ENCODE results near the gene CFAP157.

DNA sequence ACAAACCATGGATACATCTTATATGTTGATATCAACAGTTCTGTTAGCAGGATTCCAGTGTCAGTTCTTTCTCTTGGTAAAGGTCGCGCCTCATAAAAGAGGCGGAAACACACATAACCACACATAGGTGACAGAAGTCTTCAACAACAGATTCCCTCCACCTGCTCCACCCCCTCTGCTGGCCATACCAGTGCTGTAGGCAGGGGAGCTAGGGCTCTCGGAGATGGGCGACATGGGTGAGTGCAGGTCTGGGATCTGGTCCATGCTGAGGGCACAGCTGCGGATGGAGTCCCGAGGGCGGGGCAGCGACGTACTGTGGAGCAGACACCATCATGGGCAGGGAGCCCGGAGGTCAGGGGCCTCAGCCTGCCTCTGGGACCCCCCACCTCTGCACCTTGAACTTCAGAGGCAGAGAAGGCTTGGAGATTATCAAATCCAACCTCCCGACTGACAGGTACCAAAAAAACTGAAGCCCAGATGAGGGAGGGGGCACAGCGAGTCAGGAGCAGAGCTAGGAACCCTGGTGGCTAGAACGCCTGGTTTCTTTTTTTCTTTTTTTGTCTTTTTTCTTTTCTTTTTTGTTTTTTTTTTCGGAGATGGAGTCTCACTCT, 40.3 kb downstream of the CFAP157 start:
- TF ChIP-seq, protein P1, sequence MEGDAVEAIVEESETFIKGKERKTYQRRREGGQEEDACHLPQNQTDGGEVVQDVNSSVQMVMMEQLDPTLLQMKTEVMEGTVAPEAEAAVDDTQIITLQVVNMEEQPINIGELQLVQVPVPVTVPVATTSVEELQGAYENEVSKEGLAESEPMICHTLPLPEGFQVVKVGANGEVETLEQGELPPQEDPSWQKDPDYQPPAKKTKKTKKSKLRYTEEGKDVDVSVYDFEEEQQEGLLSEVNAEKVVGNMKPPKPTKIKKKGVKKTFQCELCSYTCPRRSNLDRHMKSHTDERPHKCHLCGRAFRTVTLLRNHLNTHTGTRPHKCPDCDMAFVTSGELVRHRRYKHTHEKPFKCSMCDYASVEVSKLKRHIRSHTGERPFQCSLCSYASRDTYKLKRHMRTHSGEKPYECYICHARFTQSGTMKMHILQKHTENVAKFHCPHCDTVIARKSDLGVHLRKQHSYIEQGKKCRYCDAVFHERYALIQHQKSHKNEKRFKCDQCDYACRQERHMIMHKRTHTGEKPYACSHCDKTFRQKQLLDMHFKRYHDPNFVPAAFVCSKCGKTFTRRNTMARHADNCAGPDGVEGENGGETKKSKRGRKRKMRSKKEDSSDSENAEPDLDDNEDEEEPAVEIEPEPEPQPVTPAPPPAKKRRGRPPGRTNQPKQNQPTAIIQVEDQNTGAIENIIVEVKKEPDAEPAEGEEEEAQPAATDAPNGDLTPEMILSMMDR (IDR thresholded peaks at IDR 0.05; ENCODE audit: poor library complexity) = no peak
- no peak for TF ChIP-seq EZH2 (IDR thresholded peaks at IDR 0.05; ENCODE audit: borderline replicate concordance)
- no peak for TF ChIP-seq EZH2phosphoT487 (IDR thresholded peaks at IDR 0.05; ENCODE audit: low read depth, severe bottlenecking, unreplicated experiment)

All from hepatocyte (in vitro differentiated cells).